Lower leg skin (tissue), 4 donors: Measurements from ENCODE around the gene MAD1L1. TPM values are rescaled to one million over a fixed set of nuclear protein-coding genes. Genes with fewer than 3 reads are reported as not detected.

Experiments
- DNase-seq, 2 donors: peaks; one replicate each; pipeline ENCODE4 v3.0.0-alpha.2; 2019; ENCODE audit warnings: low spot score in 2 of 2
- H3K4me3 ChIP-seq: fragments of 200-600 bp; sonication (generic); 2 replicates; pipeline ENCODE4 v1.5.1; 2017; ENCODE audit warnings: mild to moderate bottlenecking, low read depth; ENCODE audit not compliant: poor library complexity, severe bottlenecking
- POLR2A ChIP-seq, 2 donors: fragments of 450-650 bp; IDR thresholded peaks; one replicate each; pipeline ENCODE4 v1.6.1; 2016 to 2017; ENCODE audit warnings: antibody characterized with exemption in 2 of 2, mild to moderate bottlenecking in 1 of 2, moderate library complexity in 1 of 2
- WGBS, 2 donors: methylation state at CpG; one replicate each; pipeline ENCODE4 v1.1.5; 2018; 5-methylcytosine and 5-hydroxymethylcytosine counted together
- intact Hi-C: fragments of 100-400 bp; cut with DNase I; formaldehyde crosslinking; loops from one replicate; pipeline ENCODE4 v1.15.0; 2023; ENCODE audit warnings: low total_unique reads
- total RNA-seq, 4 donors: library from RNA; depleted of rRNA; stranded (reverse); fragments of >200 nt; gene quantifications; one replicate each; pipeline ENCODE4 v1.1.0, GENCODE V29; 2016
- TF ChIP-seq, protein P1 (sequence below), 3 donors: fragments of 450-650 bp; IDR thresholded peaks; one replicate each; pipeline ENCODE4 v1.5.1; 2016; ENCODE audit warnings: antibody characterized with exemption in 3 of 3, mild to moderate bottlenecking in 3 of 3, moderate library complexity in 2 of 3

Gene MAD1L1
- total RNA-seq, 4 donors from 2014 or later = 37.7 to 77.8 (median 59.4) TPM

- 92% methylated on average over 9 of the region's 9 CpGs for WGBS, 2 donors
- H3K4me3 ChIP-seq = no peak overlapping the region
- intact Hi-C loops = loop anchor here (10.0 kb wide), 2 partner anchors 554 to 634 kb away; no protein-coding TSS in a partner anchor
- TF ChIP-seq, protein P1, sequence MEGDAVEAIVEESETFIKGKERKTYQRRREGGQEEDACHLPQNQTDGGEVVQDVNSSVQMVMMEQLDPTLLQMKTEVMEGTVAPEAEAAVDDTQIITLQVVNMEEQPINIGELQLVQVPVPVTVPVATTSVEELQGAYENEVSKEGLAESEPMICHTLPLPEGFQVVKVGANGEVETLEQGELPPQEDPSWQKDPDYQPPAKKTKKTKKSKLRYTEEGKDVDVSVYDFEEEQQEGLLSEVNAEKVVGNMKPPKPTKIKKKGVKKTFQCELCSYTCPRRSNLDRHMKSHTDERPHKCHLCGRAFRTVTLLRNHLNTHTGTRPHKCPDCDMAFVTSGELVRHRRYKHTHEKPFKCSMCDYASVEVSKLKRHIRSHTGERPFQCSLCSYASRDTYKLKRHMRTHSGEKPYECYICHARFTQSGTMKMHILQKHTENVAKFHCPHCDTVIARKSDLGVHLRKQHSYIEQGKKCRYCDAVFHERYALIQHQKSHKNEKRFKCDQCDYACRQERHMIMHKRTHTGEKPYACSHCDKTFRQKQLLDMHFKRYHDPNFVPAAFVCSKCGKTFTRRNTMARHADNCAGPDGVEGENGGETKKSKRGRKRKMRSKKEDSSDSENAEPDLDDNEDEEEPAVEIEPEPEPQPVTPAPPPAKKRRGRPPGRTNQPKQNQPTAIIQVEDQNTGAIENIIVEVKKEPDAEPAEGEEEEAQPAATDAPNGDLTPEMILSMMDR (IDR thresholded peaks at IDR 0.05) = no peak
- DNase-seq = no peak
Observed at GRCh38 chr7:2218444-2218785, 14.3 kb downstream of the MAD1L1 start.

DNA sequence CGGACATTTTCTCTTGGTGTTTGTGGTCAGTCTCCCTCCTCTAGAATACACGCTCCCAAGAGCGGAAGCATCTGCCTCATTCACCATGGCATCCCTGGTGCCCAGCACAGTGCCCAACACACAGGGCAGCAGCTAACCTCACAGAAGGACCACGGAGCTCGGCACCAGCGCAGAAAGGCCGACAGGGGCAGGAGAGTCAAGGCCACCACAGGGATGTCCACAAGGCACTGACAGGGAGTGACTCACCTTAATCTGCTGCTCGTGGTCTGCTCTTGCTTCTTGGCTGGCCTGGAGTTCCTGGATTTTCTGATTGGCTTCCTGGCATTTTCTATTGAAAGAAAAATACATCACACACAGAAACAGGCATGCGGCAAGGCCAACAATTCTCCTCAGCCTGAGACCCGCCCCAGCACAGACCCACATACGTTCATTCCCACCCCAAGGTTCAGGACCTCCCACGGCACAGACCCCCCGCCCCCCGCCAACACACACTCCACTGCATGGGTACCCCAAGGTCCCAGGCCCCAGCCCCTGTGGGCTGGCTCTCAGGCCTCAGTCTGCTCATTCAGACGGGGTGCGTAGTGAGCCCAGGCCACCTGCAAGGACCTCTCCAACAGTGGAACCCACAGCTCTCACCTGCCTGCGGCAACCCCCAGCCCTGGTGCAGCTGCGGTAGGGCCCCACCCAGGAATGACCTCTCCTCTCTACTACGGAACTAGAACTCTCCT lies 14.9 kb downstream of the MAD1L1 start:
- intact Hi-C loops = loop anchor here (10.0 kb wide), 2 partner anchors 553 to 633 kb away; no protein-coding TSS in a partner anchor
- no peak overlapping the region for H3K4me3 ChIP-seq
- DNase-seq = no peak
- WGBS, 2 donors = 91 to 93% methylated on average over 17 to 19 of the region's 19 CpGs
- TF ChIP-seq, protein P1 (IDR thresholded peaks at IDR 0.05) = no peak
- TF ChIP-seq POLR2A (IDR thresholded peaks at IDR 0.05) = no peak

- WGBS, 2 donors = 85 to 95% methylated on average over 10 of the region's 10 CpGs
- no peak for TF ChIP-seq POLR2A (IDR thresholded peaks at IDR 0.05)
- TF ChIP-seq, protein P1 (IDR thresholded peaks at IDR 0.05) = no peak
- no peak for DNase-seq
- intact Hi-C loops = loop anchor here (10.0 kb wide), 2 partner anchors 552 to 632 kb away; no protein-coding TSS in a partner anchor
- no peak overlapping the region for H3K4me3 ChIP-seq
Observed at GRCh38 chr7:2217206-2217605, 15.5 kb downstream of the MAD1L1 start.

DNA sequence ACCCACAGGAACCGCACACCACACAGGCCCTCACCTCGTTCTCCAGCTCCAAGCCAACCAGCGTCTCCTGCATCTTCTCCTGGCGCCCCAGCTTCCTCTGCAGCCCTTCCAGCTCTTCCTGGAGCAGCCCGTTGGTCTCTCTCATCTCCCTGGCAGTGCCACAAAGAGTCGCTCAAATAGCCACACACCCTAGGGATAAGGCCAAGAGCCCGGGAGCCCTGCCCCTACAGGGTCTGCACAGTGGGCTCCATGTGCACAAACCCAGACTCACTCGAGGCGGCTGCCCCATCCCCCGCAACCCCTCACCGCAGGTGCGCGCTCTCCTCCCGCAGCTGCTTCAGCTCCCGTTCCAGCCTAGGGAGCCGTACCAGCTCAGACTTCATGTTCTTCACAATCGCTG lies 16.9 kb downstream of the MAD1L1 start:
- no peak for DNase-seq
- TF ChIP-seq, protein P1 (IDR thresholded peaks at IDR 0.05) = no peak
- no peak for TF ChIP-seq POLR2A (IDR thresholded peaks at IDR 0.05)
- intact Hi-C loops = loop anchor here (10.0 kb wide), 2 partner anchors 551 to 631 kb away; no protein-coding TSS in a partner anchor
- 94 to 97% methylated on average over 17 of the region's 17 CpGs for WGBS, 2 donors
- no peak overlapping the region for H3K4me3 ChIP-seq

- TF ChIP-seq, protein P1 (IDR thresholded peaks at IDR 0.05) = no peak
- no peak for TF ChIP-seq POLR2A (IDR thresholded peaks at IDR 0.05)
- intact Hi-C loops = loop anchor here (10.0 kb wide), 2 partner anchors 550 to 630 kb away; no protein-coding TSS in a partner anchor
- 87 to 98% methylated on average over 9 of the region's 9 CpGs for WGBS, 2 donors
- no peak overlapping the region for H3K4me3 ChIP-seq
- DNase-seq = no peak
Observed at GRCh38 chr7:2214636-2215035, 18.1 kb downstream of the MAD1L1 start.
